B cell (primary cell): ENCODE data around the gene DSG2.

Experiments used
- CTCF ChIP-seq: fragments of 200-600 bp; IDR thresholded peaks from one replicate; pipeline ENCODE4 v1.8.0; 2022; ENCODE audit warnings: antibody characterized with exemption, mild to moderate bottlenecking
- EZH2 ChIP-seq: IDR thresholded peaks from 2 replicates; pipeline ENCODE4 v1.6.1; 2012; ENCODE audit warnings: borderline replicate concordance, low read depth, mild to moderate bottlenecking, moderate library complexity, low read length; ENCODE audit not compliant: insufficient read depth, poor library complexity, severe bottlenecking

GRCh38 chr18:31490833-31491232, 7.1 kb upstream of the DSG2 start:
- TF ChIP-seq CTCF (no peak), EZH2 (no peak)
